ENCODE results near the gene PSD2.

DNA sequence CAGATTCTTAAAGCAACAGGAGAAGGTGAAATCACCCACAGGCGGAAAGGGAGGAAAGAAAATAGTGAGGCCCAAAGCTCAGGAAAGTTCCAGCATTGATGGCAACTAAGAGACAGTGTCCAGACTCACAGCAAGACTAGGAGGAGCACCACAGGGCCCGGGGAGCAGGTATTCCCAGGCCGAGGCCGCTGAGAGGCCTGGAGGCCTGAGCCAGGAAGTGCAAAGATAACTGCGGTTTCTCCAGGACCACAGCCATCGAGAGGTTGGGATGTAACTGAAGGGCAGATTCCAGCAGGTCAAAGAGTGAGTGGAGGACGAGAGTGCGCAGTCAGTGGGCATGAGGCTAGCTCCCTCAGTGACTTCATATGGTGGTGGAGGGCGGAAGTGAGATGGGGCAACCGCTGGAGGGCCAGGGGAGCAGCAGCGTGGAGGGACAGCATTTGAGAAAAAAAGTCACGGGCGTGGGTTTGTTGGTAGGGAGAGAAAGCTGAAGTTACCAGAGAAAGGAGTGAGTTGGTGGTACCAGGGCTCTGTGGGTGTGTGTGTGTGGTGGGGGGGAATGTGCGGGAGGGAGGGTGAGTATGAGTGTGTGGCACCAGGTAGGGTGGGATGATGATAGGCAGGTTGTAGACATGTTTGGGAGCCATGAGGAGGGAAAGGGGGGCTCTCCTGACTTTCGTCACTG lies 89.7 kb downstream of the PSD2 start:
- TF ChIP-seq, protein P1, sequence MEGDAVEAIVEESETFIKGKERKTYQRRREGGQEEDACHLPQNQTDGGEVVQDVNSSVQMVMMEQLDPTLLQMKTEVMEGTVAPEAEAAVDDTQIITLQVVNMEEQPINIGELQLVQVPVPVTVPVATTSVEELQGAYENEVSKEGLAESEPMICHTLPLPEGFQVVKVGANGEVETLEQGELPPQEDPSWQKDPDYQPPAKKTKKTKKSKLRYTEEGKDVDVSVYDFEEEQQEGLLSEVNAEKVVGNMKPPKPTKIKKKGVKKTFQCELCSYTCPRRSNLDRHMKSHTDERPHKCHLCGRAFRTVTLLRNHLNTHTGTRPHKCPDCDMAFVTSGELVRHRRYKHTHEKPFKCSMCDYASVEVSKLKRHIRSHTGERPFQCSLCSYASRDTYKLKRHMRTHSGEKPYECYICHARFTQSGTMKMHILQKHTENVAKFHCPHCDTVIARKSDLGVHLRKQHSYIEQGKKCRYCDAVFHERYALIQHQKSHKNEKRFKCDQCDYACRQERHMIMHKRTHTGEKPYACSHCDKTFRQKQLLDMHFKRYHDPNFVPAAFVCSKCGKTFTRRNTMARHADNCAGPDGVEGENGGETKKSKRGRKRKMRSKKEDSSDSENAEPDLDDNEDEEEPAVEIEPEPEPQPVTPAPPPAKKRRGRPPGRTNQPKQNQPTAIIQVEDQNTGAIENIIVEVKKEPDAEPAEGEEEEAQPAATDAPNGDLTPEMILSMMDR (IDR thresholded peaks at IDR 0.05; ENCODE audit: low read depth, low read length), result no peak
- TF ChIP-seq EZH2phosphoT487 (IDR thresholded peaks at IDR 0.05; ENCODE audit: low read depth), result no peak

All from OCI-LY3 (cell line).